KG1 (cell line): ENCODE data around the gene HSBP1L1.

Experiments used
- DNase-seq: peaks from one replicate; lab custom pipeline; 2025; lab: John Stamatoyannopoulos, UW

HSBP1L1 gene

GRCh38 chr18:79961527-79962291, 2.7 kb upstream of the HSBP1L1 start:
- DNase-seq: no peak

GRCh38 chr18:79962311-79962710, 2.1 kb upstream of the HSBP1L1 start:
- DNase-seq: no peak

- DNase-seq: no peak
Observed at GRCh38 chr18:79962835-79963657, 1.4 kb upstream of the HSBP1L1 start.

GRCh38 chr18:79963658-79964329, 649 bp upstream of the HSBP1L1 start:
- no peak for DNase-seq

GRCh38 chr18:79965119-79965902, 868 bp downstream of the HSBP1L1 start:
- DNase-seq: no peak

GRCh38 chr18:79970419-79971133, 6.1 kb downstream of the HSBP1L1 start:
- DNase-seq: no peak

GRCh38 chr18:79971211-79971952, 6.9 kb downstream of the HSBP1L1 start:
- no peak for DNase-seq

- DNase-seq: no peak
Observed at GRCh38 chr18:79971986-79972385, 7.5 kb downstream of the HSBP1L1 start.

- DNase-seq: no peak
Observed at GRCh38 chr18:79972720-79973119, 8.3 kb downstream of the HSBP1L1 start.

- no peak for DNase-seq
Observed at GRCh38 chr18:79973517-79973916, 9.1 kb downstream of the HSBP1L1 start.

GRCh38 chr18:79974025-79974654, 9.7 kb downstream of the HSBP1L1 start:
- DNase-seq: no peak

- DNase-seq: no peak
Observed at GRCh38 chr18:79975043-79975442, 10.6 kb downstream of the HSBP1L1 start.

- DNase-seq: no peak
Observed at GRCh38 chr18:79975985-79976680, 11.7 kb downstream of the HSBP1L1 start.

- DNase-seq: no peak
Observed at GRCh38 chr18:79979843-79980242, 15.4 kb downstream of the HSBP1L1 start.

GRCh38 chr18:79980585-79980984, 16.1 kb downstream of the HSBP1L1 start:
- DNase-seq: no peak

GRCh38 chr18:79982736-79983135, 18.3 kb downstream of the HSBP1L1 start:
- DNase-seq: no peak

GRCh38 chr18:79983253-79983652, 18.8 kb downstream of the HSBP1L1 start:
- no peak for DNase-seq

- DNase-seq: no peak
Observed at GRCh38 chr18:79983793-79984192, 19.4 kb downstream of the HSBP1L1 start.

GRCh38 chr18:79985172-79985571, 20.7 kb downstream of the HSBP1L1 start:
- no peak for DNase-seq
